ENCODE data around the gene SETD2. TPM values are rescaled to one million over a fixed set of nuclear protein-coding genes. Genes with fewer than 3 reads are reported as not detected.

Gene SETD2
- total and polyA plus RNA-seq, 2 of the 8 experiments (the other 6 are each of a cell fraction or from before 2014, with no cell fraction given), result 15.7 to 46.3 TPM

DNA sequence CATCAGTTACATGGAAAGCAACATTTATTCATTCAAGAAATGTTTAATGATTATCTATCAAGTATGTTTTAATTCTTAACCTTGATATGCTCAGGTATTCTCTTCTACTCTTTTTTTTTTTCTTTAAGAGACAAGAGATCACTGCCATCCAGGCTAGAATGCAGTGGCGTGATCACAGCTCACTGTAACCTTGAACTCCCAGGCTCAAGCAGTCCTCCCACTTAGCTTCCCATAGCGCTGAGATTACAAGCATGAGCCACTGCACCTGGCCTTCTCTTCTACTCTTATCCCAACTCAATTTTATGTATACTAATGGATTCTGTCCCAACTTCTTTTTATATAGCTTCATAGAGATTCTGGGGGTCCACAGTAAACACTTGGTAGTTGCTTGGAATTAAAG is 50.9 kb downstream of the SETD2 start (continued):
- no peak for TF ChIP-seq BRCA1 (IDR thresholded peaks at IDR 0.05; ENCODE audit: low read depth, low read length)

Measured in H1 (cell line).